ENCODE measurements around the gene INSR.
"Not testable (repeated sequence)": the region's sequence is repeated elsewhere in the genome, so short reads cannot be mapped to it uniquely, and the experiment has no call there.

The INSR gene

DNA sequence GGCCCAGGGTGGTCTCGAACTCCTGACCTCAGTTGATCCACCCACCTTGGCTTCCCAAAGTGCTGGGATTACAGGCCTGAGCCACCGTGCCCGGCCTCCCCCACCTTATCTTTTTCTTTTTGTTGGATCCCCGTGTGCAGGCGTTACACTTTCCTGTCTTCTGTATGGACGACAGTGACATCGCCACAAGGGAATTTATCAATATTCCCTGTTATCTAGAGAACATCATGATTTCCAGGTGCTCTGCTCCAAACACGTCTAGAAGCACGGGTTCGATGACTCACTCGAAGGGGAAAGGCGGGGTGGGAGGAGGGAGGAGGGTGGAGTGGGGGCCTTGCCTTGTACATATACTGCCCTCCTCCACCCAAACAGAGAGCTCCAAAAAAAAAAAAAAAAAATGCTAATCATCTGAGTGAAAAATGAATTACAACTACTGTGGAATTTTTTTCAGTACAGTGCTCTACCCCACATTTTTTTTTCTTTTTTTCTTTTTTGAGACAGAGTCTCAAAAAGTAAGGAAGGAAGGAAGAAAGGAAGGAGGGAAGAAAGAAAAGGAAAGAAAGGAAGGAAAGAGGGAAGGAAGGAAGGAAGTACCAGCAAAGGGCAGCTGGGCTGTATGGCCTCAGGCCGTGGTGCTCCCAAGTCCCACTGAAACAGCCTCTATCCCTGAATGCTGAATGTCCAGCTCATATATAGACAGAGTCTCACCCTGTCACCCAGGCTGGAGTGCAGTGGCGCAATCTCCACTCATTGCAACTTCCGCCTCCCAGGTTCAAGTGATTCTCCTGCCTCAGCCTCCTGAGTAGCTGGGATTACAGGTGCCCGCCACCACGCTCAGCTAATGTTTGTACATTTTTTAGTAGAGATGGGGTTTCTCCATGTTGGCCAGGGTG, 36.8 kb downstream of the INSR start:
- DNase-seq, result no peak

DNA sequence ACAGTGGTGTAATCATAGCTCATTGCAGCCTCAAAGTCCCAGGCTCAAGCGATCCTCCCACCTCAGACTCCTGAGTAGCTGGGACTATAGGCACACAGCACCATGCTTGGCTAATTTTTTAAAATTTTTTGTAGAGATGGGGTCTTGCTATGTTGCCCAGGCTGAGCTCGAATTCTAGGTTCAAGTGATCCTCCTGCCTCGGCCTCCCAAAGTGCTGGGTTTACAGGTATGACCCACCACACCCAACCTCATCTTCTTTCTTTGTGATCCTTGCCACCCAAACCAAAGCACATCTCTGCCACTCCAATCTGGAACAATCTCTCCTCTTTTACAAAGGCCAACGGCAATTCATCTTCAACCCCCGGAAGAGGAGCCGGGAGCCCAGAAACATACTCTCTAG, 38.6 kb downstream of the INSR start:
- DNase-seq, result no peak

DNA sequence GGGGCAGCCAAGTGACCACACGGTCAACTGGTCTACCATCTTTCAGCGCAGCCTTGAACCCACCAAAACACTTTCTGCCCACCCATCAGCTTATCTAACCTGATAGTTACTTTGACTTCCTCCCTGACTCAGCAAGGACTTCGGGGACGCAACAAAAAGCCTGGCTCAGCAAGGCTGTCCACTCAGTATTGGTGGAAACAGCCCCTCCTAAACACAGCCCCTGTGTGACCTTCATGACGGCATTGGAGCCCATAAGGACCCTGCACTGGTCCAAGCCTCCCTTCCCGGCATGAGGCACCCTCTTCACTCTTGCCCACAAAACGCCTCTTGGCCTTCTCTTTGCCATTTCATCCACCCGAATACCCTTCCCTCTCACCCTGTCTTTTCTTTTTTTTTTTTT, 39.1 kb downstream of the INSR start:
- no peak for DNase-seq

DNA sequence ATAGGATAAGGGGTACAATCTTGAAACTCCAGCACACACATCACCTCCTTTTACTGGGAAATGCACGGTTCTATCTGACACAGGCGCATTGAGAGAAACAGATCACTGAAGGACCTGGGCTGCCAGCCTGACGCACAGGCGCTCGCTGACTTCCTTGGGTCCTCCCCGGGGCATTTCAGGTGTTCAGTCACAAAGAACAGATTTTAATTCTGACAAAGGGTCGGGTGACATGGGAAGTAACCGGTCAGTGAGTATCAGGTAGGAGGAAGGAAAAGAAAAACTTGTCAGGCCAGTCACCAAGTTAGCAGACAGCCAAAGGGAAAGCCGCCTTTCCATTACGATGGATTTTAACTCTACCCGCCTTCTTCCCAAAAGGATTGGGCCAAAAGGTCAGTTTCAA, 39.6 kb downstream of the INSR start:
- no peak for DNase-seq

DNA sequence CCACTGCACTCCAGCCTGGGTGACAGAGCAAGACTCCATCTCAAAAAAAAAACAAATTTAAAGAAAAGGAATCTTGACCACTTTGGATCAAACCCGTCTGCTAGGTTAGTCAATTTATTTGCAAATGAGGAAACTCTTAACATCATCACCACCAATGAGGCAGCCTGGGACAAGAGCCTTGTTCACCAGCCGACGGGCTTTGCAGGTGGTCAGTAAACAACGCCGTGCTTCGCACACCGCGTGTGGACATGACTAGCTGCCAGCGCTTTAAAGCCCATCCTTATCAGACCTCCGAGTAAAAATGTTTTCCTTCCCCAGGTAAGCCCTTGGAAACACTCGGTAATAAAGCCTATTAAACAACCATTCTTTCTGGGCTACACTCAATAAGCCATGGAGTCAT, 41.9 kb downstream of the INSR start:
- no peak for DNase-seq

DNA sequence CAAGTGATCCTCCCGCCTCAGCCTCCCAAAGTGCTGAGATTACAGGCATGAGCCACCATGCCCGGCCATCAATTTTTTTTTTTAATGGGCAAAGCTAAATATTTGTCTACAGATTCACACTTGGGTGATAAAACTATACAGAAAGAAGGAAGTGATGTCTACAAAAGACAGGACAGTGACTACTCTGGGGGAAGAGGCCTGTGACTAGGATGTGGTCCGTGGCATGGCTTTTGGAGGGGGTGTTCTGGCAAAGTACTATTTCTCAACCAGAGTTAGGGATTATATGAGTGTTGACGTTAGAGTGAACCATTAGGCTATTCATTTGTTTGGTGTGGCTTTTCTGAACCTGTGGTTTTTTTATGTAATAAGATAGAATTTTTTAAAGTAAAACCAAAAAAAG, 42.7 kb downstream of the INSR start:
- no peak for DNase-seq

DNA sequence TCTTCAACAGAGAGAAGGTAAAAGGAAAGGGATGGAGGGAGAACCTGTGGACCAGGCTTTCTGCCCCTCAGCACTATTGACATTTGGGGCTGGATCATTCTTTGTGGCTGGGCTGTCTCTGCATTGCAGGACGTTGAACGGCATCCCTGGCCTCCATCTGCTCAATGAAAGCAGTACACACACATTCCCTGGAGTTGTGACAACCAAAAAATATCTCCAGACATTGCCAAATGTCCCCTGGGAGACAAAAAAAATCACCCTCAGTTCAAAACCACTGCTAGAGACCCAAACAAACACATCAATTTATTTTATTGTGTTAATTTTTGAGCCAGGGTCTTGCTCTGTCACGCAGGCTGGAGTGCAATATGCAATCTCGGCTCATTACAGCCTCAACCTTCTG, 43.3 kb downstream of the INSR start:
- DNase-seq, result no peak

DNA sequence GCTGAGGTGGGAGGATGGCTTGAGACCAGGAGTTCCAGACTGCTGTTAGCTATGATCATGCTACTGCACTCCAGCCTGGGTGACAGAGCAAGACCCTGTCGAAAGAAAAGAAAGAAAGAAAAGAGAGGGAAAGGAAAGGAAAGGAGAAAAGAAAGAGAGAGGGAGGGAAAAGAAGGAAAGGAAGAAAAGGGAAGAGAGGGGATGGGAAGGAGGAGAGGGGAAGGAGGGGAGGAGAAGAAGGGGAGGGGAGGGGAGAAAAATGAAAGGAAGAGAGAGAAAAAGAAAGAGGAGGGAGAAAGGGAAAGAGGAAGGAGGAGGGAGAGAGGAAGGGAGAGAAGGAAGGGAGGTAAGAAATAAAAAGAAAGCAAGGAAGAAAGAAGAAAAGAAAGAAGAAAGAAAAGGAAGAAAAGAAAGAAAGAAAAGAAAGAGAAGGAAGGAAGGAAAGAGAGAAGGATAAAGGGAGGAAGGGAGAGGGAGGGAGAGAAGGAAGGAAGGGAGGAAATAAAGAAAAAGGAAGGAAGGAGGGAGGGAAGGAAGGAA, 44.1 kb downstream of the INSR start:
- no peak for DNase-seq

DNA sequence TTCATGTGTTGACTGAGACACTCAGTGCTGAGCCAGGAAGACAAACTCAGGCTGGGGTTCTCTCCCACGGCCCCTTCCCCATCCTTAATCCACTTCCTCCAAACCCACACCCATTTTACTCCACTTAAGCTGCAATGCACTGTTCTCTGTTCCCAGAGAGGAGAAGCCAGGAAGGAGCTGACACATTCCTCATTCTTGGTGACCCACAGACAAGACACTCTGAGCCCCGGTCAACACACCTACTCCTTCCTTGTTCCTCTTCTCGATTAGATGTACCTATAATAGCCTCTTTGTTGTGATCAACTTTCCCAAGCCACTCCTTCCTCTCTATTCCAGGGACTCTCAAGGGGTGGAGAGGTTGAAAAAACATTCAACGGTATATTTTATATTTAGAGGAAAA, 47.1 kb downstream of the INSR start:
- no peak for DNase-seq

DNA sequence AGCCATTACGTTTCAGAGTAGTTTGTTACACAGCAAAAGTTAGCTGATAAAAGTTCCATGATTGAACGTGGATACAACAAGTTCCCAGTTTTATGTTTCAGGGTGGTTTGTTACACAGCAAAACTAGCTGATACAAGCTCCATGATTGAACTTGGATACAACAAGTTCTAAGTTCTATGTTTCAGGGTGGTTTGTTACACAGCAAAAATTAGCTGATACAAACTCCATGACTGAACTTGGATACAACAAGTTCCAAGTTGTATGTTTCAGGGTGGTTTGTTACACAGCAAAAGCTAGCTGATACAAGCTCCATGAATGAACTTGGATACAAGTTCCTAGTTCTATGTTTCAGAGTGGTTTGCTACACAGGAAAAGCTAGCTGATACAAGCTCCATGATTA, 47.6 kb downstream of the INSR start:
- DNase-seq, result no peak

DNA sequence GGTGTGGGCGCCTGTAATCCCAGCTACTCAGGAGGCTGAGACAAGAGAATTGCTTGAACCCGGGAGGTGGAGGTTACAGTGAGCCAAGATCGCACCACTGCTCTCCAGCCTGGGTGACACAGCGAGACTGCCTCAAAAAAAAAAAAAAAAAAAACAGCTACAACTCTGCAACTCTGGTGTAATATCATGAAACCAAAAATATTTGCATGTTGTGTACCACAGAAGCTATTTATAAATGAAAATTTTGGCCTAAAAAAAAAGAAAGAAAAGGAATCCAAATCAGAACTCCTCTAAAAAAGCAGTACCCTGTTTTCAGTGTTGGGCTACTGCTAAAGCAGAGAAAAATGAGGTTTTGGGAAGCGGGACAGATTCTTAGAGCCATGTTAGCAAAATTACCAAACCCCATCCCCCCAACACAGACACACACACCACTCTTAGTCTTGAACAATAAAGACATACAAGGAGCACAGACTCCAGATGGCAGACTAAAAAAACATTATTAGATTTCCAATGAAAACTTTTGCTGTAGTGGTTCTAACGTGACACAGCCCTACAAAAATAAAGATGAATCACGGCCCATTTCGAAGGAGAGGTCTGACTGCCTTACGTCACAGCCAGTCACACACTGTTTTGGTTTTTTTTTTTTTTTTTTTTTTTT, 51.5 kb downstream of the INSR start:
- DNase-seq, result no peak

DNA sequence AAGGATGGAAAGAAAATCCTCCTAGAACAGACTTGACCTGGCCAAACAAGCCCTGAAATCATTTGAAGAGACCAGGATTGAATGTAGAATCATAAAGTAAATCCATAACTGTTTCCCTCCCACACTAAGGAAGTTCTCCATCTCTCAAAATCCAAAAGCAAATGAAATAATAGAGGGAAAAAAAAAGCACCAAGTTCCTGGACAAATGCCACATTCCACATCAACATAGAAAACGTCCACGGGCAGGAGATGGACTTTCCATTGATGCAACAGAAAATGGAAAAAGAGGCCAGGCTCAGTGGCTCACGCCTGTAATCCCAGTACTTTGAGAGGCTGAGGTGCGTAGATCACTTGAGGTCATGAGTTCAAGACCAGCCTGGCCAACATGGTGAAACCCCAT, 56.2 kb downstream of the INSR start:
- no peak for DNase-seq

DNA sequence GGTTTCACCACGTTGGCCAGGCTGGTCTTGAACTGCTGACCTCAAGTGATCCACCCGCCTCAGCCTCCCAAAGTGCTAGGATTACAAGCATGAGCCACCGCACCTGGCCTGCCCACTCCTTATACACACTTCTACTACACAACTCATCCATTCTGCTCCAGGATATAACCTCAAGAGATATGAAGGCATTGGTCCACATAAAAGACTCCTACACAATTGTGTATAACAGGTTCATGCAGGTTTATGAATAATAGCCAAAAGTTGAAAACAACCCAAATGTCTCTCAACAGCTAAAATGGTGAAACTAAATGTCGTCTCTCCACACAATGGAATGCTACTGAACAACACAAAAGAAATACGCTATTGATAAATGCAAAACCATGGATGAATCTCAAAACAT, 58.1 kb downstream of the INSR start:
- no peak for DNase-seq

DNA sequence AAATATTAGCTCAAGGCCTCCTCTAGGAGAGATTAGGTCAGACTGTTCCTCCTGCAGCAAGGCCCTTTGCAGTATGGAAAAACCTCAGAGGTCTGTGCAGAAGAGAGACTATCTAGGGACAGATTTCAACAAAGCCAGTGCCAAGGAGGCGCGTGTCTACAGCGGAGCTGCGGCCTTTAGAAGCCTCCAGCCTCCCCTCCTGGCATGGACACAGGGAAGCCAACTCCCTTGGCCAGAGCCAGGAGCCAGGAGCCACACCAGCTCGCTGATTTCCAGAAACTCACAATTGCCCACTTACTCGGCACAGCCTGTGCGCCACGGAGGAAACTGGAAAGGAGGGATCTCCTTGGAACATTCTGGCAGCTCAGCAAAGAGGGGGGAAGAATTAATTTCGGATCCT, 63.4 kb downstream of the INSR start:
- DNase-seq, result no peak

DNA sequence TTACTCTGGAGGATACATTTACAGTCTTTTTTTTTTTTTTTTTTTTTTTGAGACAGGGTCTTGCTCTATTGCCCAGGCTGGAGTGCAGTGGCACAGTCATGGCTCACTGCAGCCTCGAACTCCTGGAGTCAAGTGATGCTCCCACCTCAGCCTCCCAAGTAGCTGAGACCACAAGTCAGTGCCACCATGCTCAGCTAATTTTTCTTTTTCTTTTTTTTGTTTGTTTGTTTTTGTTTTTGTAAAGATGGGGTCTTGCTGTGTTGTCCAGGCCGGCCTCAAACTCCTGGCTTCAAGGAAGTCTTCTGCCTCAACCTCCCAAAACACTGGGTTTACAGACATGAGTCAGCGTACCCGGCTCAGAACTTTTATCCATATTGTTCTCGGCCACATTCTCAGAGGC, 64.5 kb downstream of the INSR start:
- DNase-seq, result no peak

DNA sequence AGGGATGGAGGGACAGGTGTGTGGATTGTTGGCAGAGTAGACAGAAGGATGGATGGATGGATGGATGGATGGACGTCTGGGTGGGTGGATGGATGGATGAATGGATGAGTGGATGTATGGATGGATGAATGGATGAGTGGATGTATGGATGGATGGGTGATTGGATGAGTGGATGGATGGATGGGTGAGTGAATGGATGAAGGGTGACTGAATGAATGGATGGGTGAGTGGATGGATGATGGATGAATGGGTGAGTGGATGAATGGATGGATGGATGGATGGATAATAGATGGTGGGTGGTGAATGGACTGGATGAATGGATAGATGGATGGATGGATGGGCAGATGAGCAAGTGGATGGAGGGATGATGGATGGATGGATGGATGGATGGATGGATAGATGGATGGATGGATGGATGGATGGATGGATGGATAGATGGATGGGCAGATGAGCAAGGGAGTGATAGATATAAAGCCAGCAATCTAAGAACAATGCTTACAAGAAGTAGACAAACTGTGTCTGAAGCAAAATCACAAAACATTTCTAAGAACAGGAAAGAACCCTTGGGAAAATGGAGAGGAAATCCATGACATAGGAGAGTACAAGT, 65.2 kb downstream of the INSR start:
- DNase-seq, result no peak

DNA sequence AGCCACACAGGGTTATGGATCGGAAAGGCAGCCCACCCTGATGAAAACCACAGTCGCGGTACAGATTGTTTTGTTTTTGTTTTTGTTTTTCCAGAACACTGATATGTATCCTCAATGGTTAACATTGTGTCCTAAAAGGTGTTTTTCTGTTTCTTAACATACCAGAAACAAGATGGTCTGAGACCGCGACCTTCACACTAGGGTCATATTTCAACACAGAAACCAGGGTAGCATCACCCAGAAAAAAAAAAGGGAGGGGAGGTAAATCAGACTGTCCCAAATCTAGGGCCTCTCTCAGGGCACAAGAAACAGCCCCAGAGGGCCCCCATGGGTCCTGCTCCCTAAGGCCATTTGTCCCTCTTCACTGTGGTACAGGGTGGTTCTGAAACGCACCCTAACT, 66.5 kb downstream of the INSR start:
- no peak for DNase-seq

DNA sequence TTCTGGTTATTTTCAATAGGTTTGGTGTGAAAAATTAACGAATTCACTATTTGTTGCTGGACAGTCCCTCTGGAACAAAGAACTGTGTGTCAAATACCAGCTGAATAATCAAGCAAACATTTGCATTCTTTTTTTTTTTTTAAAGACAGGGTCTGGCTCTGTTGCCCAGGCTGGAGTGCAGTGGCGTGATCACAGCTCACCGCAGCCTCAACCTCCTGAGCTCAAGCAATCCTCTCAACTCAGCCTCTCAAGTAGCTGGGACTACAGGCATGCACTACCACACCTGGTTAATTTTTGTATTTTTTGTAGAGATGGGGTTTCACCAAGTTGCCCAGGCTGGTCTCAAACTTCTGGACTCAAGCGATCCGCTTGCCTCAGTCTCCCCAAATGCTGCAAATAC, 67.1 kb downstream of the INSR start:
- not testable (repeated sequence) for DNase-seq

DNA sequence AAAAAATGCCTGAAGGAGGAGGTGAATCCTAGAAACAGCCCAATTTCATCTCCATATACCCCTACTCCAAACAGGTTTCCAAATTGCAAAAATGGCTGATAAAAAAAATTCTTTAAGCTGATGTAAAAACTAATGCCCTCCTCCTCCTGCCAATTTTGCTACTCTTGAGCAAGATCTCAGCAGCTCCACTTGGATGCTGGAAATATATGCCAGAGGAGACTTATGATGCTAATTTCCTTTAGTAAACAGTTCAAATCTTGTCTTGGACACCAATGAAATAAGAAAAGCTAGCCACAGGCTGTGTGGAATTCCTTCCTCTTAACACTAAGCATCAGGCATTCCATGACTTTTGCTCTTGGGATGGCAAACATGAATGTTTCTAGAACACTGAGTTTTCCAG, 67.5 kb downstream of the INSR start:
- DNase-seq, result no peak

DNA sequence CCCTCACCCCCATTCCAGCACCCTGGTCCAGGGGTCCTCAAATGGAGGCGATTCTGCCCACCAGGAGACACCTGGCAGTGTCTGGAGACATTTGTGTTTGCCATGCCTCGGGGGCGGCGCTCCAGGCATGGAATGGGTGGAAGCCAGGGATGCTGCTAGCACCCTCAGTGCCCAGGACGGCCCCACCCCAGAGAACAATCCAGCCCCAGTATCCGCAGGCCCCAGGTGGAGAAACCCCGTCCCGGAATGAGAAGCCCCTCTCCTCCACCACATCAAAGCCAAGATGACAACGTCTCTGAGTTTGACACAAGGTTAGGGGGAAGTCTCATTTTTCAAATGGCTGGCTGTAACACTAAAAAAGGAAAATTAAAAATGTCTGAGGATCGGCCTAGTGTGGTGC, 68.5 kb downstream of the INSR start:
- no peak for DNase-seq

DNA sequence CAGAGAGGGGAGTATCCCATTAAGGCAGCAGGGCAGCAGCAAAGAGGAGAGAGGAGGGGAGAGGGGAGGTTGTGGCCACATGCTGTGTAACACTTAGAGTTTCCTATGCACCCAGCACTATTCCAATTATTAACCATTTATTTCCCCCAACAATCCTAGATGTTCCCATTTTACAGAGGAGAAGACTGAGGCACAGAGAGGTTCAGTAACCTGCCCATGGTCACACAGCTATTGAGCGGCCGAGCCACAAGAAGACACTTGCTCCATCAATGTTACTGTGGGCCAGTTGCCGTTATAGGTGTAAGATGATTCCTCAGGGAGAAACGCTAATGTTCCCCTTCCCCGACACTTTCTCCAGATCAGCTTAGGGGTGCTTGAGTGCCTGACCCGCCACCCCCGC, 69.2 kb downstream of the INSR start:
- no peak for DNase-seq

DNA sequence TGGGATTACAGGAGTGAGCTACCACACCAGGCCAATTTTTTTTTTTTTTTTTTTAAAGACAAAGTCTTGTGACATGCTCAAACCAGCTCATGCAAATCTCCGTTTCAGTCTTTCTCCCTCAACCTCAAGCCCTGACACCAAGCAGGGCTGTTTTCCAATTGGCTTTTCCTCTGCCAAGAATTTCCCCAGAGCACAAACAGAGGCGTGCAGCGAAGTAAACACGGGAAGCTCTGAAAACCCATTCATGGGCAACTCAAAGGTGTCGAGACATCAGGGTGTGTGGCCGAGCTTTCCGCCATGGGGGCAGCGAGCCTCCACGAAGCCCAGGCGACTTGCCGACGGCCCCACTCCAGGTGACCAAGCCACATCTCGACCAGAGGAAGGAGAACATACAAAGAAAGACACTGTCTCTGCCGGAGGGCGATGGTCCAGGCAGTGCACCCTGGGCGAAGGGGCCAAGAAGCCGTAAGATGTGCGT, 70.0 kb downstream of the INSR start:
- no peak for DNase-seq

DNA sequence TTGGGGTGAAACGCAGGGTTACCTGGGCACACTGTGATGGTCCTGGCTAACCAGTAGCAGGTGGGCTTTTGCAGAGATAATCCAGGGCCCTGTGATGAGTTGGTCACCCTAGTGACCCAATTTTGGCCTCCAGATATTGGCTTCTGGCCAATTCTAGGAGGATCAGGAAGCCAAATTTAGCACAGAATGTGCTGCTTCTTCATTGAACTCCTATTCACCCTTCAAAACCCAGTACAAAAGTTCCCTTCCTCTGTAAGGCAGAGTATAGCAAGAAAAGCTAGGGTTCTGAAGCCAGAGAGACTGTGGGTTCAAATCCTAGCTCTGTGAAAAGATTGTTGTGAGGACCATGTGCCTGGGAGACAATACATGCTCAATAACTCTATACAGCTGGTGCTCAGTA, 70.8 kb downstream of the INSR start:
- no peak for DNase-seq

DNA sequence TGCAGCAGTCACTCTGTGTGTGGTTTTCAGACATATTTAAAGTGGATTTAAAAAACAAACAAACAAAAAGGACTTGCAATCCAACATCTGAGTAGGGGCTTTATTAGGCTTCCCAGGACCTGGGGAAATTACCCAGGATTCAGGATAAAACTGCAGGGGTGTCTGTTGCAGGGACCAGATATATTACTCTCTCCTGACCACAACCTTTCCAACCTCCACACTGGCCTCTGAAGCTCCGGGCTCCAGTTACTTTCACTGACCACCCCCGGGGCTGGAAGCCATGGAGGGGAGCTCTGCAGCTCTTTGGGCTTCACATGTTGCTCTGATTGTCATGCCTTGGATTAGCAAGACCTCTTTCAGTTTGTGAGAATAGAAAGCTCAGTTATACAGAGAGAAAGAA, 75.2 kb downstream of the INSR start:
- no peak for DNase-seq

Measured in activated effector memory CD4-positive, alpha-beta T cell treated with anti-CD3 and anti-CD28 coated beads, Interleukin-2, amount 50 U/mL, for 16 hours (primary cell).